HCT116 (cell line): Measurements from ENCODE around the gene PRCP. TPM values are rescaled to one million over a fixed set of nuclear protein-coding genes. Genes with fewer than 3 reads are reported as not detected.
"Not testable (repeated sequence)": the region's sequence is repeated elsewhere in the genome, so short reads cannot be mapped to it uniquely, and the experiment has no call there.

Experiments
- ATAC-seq: fragments of 200-7000 bp; cut with Tn5 transposase; 2 replicates; pipeline ENCODE4 v1.9.1; 2020; ENCODE audit warnings: mild to moderate bottlenecking, moderate library complexity
- BruUV-seq: library from RNA; stranded (reverse); fragments of 400-500 nt; replicated peaks from 2 replicates; lab custom pipeline; 2021; lab: Mats Ljungman, UMichigan
- CTCF ChIA-PET: fragments of 300-600 bp; sonication (Branson Sonifier 250); formaldehyde crosslinking; loops from one replicate; lab custom pipeline; 2021; ENCODE audit warnings: antibody characterized with exemption; lab: Charles Lee
- POLR2A ChIA-PET: fragments of 300-600, 350-600 bp; sonication (Branson Sonifier 250); formaldehyde crosslinking; loops from one replicate; lab custom pipeline; 2021; ENCODE audit warnings: antibody characterized with exemption; lab: Charles Lee
- RAD21 ChIA-PET, 2 experiments: fragments of 300-600 bp; sonication (Branson Sonifier 250); formaldehyde crosslinking; loops; one replicate each; lab custom pipeline; 2023; ENCODE audit warnings: low total read pairs in 2 of 2; ENCODE audit not compliant: uncharacterized antibody in 2 of 2, unreplicated experiment in 2 of 2, low non-redundant PET in 1 of 2; lab: Charles Lee
- DNase-seq: peaks from one replicate; pipeline ENCODE4 v3.0.0-alpha.2; 2010; ENCODE audit warnings: low read depth, low spot score
- H2AFZ ChIP-seq: fragments of 200-600 bp; shearing (Covaris generic), sonication (generic); 2 replicates; pipeline ENCODE4 v1.6.1; 2017; ENCODE audit warnings: low read depth, mixed run types, mixed read lengths, antibody characterized with exemption, low read length; ENCODE audit not compliant: poor library complexity, severe bottlenecking
- H3K27ac ChIP-seq: 2 replicates; pipeline ENCODE4 v1.5.1; 2012; ENCODE audit warnings: low read depth, low read length
- H3K27me3 ChIP-seq: fragments of 200-600 bp; sonication (generic); 2 replicates; pipeline ENCODE4 v1.6.1; 2016; ENCODE audit warnings: mixed run types, low read length, mixed read lengths; ENCODE audit not compliant: insufficient read depth
- H3K36me3 ChIP-seq, 2 experiments: fragments of 200-500 bp in 1 of 2; fragments of 200-600 bp in 1 of 2; sonication (Bioruptor generic) in 1 of 2; sonication (generic) in 1 of 2; 2 replicates each; pipeline versions ENCODE4 v1.5.1 to v1.6.1; 2014 to 2016; ENCODE audit warnings: low read length in 2 of 2, inconsistent platforms in 1 of 2, mixed read lengths in 1 of 2, mixed run types in 1 of 2; ENCODE audit not compliant: insufficient read depth in 2 of 2, control insufficient read depth in 1 of 2
- H3K4me1 ChIP-seq, 2 experiments: fragments of 200-600 bp in 1 of 2; sonication (generic) in 1 of 2; 2 replicates each; pipeline versions ENCODE4 v1.5.1 to v1.6.1; 2012 to 2017; ENCODE audit warnings: low read length in 2 of 2, inconsistent platforms in 1 of 2, mild to moderate bottlenecking in 1 of 2, mixed read lengths in 1 of 2, mixed run types in 1 of 2, moderate library complexity in 1 of 2; ENCODE audit not compliant: insufficient read depth in 2 of 2, control insufficient read depth in 1 of 2
- H3K4me2 ChIP-seq: fragments of 200-600 bp; sonication (generic); 2 replicates; pipeline ENCODE4 v1.6.1; 2017; ENCODE audit warnings: mixed run types, low read length, mixed read lengths
- H3K4me3 ChIP-seq, 2 experiments: fragments of 200-600 bp in 1 of 2; sonication (generic) in 1 of 2; replicated peaks in 1 of 2; 2 replicates each; pipeline ENCODE4 v1.5.1; 2011 to 2016; ENCODE audit warnings: low read length in 2 of 2, control low read depth in 1 of 2, low read depth in 1 of 2, mild to moderate bottlenecking in 1 of 2, mixed read lengths in 1 of 2, mixed run types in 1 of 2
- H3K79me2 ChIP-seq: fragments of 200-600 bp; sonication (generic); 2 replicates; pipeline ENCODE4 v1.6.1; 2017; ENCODE audit warnings: mild to moderate bottlenecking, mixed run types, low read length, moderate library complexity, mixed read lengths; ENCODE audit not compliant: insufficient read depth
- H3K9ac ChIP-seq: fragments of 200-600 bp; sonication (generic); 2 replicates; pipeline ENCODE4 v1.6.1; 2016; ENCODE audit warnings: low read length, mixed read lengths
- H3K9me2 ChIP-seq: fragments of 200-600 bp; sonication (generic), shearing (Covaris generic); 2 replicates; pipeline ENCODE4 v1.6.1; 2017; ENCODE audit warnings: mixed run types, mild to moderate bottlenecking, moderate library complexity; ENCODE audit not compliant: insufficient read depth
- H3K9me3 ChIP-seq, 2 experiments: fragments of 200-500 bp in 1 of 2; fragments of 200-600 bp in 1 of 2; sonication (Bioruptor generic) in 1 of 2; sonication (generic) in 1 of 2; 2 replicates each; pipeline ENCODE4 v1.6.1; 2014 to 2017; ENCODE audit warnings: low read length in 2 of 2, mixed read lengths in 2 of 2, inconsistent platforms in 1 of 2, low read depth in 1 of 2, mild to moderate bottlenecking in 1 of 2, mixed run types in 1 of 2, moderate library complexity in 1 of 2; ENCODE audit not compliant: control insufficient read depth in 1 of 2, insufficient read depth in 1 of 2
- H4K20me1 ChIP-seq: fragments of 200-600 bp; sonication (generic), shearing (Covaris generic); 2 replicates; pipeline ENCODE4 v1.6.1; 2017; ENCODE audit warnings: mixed run types, mild to moderate bottlenecking, moderate library complexity; ENCODE audit not compliant: insufficient read depth
- ATF3 ChIP-seq: IDR thresholded peaks from 2 replicates; pipeline ENCODE4 v1.6.1; 2012
- CEBPB ChIP-seq: IDR thresholded peaks from 2 replicates; pipeline ENCODE4 v1.6.1; 2012; ENCODE audit warnings: low read depth
- EGR1 ChIP-seq: IDR thresholded peaks from 2 replicates; pipeline ENCODE4 v1.6.1; 2012; ENCODE audit warnings: low read depth
- EZH2phosphoT487 ChIP-seq: fragments of 200-600 bp; IDR thresholded peaks from 2 replicates; pipeline ENCODE4 v1.6.1; 2018; ENCODE audit warnings: antibody characterized with exemption, borderline replicate concordance
- POLR2AphosphoS5 ChIP-seq: IDR thresholded peaks from 2 replicates; pipeline ENCODE4 v1.6.1; 2011; ENCODE audit warnings: mild to moderate bottlenecking, low read depth, low read length, moderate library complexity
- SP1 ChIP-seq: IDR thresholded peaks from 2 replicates; pipeline ENCODE4 v1.6.1; 2012; ENCODE audit warnings: low read depth
- TCF7L2 ChIP-seq: IDR thresholded peaks from 2 replicates; pipeline ENCODE4 v1.7.0; 2011; ENCODE audit warnings: borderline replicate concordance, inconsistent platforms; ENCODE audit not compliant: insufficient read depth, insufficient read length; ENCODE audit errors: extremely low read depth
- ZNF274 ChIP-seq: fragments of 200-500 bp; sonication (Bioruptor generic); IDR thresholded peaks from 2 replicates; pipeline ENCODE4 v1.6.1; 2014; ENCODE audit warnings: mild to moderate bottlenecking, low read depth, low read length, inconsistent platforms
- intact Hi-C: fragments of 100-400 bp; cut with micrococcal nuclease; formaldehyde crosslinking; loops from 2 replicates; pipeline ENCODE4 v1.10.0; 2022
- total RNA-seq: library from RNA; stranded (reverse); gene quantifications from one replicate; pipeline ENCODE4 v1.2.1, GENCODE V29; 2021; ENCODE audit not compliant: unreplicated experiment
- TF ChIP-seq, protein P1 (sequence below): IDR thresholded peaks from 2 replicates; pipeline ENCODE4 v1.6.1; 2012; ENCODE audit warnings: low read depth
- TF ChIP-seq, protein P2 (sequence below): IDR thresholded peaks from 2 replicates; pipeline ENCODE4 v1.6.1; 2011; ENCODE audit warnings: mild to moderate bottlenecking, low read length, moderate library complexity; ENCODE audit not compliant: insufficient replicate concordance; ENCODE audit errors: extremely low read depth

Gene PRCP
- total RNA-seq, 1 experiment from 2014 or later, result 50.0 TPM

DNA sequence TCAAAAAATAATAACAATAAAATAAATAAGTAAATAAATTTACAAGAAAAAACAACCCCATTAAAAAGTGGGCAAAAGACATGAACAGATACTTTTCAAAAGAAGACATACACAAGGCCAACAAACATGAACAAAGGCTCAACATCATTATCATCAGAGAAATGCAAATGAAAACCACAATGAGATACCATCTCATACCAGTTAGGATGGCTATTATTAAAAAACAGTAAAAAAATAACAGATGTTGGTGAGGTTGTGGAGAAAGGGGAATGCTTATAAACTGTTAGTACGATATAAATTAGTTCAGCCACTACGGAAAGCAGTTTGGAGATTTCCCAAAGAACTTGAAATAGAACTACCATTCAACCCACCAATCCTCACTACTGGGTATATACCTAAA, 44.6 kb downstream of the PRCP start:
- intact Hi-C loops, result no loop called here
- RAD21 ChIA-PET, result no interaction called here
- H3K79me2 ChIP-seq, result no peaks in the 10 kb centered on the region
- no peaks in the 10 kb centered on the region for H3K27me3 ChIP-seq
- H4K20me1 ChIP-seq, result no peaks in the 10 kb centered on the region
- H3K36me3 ChIP-seq, result no peaks in the 10 kb centered on the region
- POLR2A ChIA-PET, result no interaction called here
- no peaks in the 10 kb centered on the region for H3K9me2 ChIP-seq
- TF ChIP-seq ZNF274 (no peak), EZH2phosphoT487 (no peak), EGR1 (no peak), POLR2AphosphoS5 (no peak), CEBPB (no peak), ATF3 (no peak), SP1 (no peak), TCF7L2 (no peak)
- TF ChIP-seq, protein P1, sequence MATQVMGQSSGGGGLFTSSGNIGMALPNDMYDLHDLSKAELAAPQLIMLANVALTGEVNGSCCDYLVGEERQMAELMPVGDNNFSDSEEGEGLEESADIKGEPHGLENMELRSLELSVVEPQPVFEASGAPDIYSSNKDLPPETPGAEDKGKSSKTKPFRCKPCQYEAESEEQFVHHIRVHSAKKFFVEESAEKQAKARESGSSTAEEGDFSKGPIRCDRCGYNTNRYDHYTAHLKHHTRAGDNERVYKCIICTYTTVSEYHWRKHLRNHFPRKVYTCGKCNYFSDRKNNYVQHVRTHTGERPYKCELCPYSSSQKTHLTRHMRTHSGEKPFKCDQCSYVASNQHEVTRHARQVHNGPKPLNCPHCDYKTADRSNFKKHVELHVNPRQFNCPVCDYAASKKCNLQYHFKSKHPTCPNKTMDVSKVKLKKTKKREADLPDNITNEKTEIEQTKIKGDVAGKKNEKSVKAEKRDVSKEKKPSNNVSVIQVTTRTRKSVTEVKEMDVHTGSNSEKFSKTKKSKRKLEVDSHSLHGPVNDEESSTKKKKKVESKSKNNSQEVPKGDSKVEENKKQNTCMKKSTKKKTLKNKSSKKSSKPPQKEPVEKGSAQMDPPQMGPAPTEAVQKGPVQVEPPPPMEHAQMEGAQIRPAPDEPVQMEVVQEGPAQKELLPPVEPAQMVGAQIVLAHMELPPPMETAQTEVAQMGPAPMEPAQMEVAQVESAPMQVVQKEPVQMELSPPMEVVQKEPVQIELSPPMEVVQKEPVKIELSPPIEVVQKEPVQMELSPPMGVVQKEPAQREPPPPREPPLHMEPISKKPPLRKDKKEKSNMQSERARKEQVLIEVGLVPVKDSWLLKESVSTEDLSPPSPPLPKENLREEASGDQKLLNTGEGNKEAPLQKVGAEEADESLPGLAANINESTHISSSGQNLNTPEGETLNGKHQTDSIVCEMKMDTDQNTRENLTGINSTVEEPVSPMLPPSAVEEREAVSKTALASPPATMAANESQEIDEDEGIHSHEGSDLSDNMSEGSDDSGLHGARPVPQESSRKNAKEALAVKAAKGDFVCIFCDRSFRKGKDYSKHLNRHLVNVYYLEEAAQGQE, result no peak
- TF ChIP-seq, protein P2, sequence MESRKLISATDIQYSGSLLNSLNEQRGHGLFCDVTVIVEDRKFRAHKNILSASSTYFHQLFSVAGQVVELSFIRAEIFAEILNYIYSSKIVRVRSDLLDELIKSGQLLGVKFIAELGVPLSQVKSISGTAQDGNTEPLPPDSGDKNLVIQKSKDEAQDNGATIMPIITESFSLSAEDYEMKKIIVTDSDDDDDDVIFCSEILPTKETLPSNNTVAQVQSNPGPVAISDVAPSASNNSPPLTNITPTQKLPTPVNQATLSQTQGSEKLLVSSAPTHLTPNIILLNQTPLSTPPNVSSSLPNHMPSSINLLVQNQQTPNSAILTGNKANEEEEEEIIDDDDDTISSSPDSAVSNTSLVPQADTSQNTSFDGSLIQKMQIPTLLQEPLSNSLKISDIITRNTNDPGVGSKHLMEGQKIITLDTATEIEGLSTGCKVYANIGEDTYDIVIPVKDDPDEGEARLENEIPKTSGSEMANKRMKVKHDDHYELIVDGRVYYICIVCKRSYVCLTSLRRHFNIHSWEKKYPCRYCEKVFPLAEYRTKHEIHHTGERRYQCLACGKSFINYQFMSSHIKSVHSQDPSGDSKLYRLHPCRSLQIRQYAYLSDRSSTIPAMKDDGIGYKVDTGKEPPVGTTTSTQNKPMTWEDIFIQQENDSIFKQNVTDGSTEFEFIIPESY, result no peak
- H3K4me2 ChIP-seq, result no peak overlapping the region
- no TSS peak for BruUV-seq
- H3K4me1 ChIP-seq, result peaks cover 11 to 17% of the 10 kb centered on the region in 2 experiments
- no peak for DNase-seq
- CTCF ChIA-PET, result no interaction called here
- H3K27ac ChIP-seq, result no peak overlapping the region
- no peak overlapping the region for H2AFZ ChIP-seq
- no peak for ATAC-seq
- H3K9ac ChIP-seq, result no peak overlapping the region
- no peaks in the 10 kb centered on the region for H3K9me3 ChIP-seq
- no peak overlapping the region for H3K4me3 ChIP-seq

- H3K36me3 ChIP-seq, RAD21 ChIA-PET, ATAC-seq, H3K4me3 ChIP-seq, DNase-seq, H4K20me1 ChIP-seq, POLR2A ChIA-PET, H3K9ac ChIP-seq, H3K27me3 ChIP-seq, CTCF ChIA-PET, H3K9me3 ChIP-seq, BruUV-seq, H3K79me2 ChIP-seq, H3K27ac ChIP-seq, H3K9me2 ChIP-seq, intact Hi-C loops, H3K4me2 ChIP-seq, H2AFZ ChIP-seq: not testable (repeated sequence)
- peaks cover 11 to 17% of the 10 kb centered on the region in 2 experiments for H3K4me1 ChIP-seq
Measured at GRCh38 chr11:82854916-82855315, 45.3 kb downstream of the PRCP start.
